ENCODE data around the gene PADI2. TPM values are rescaled to one million over a fixed set of nuclear protein-coding genes. Genes with fewer than 3 reads are reported as not detected.

The PADI2 gene
- total RNA-seq, 1 experiment from 2014 or later, result 14.0 TPM

DNA sequence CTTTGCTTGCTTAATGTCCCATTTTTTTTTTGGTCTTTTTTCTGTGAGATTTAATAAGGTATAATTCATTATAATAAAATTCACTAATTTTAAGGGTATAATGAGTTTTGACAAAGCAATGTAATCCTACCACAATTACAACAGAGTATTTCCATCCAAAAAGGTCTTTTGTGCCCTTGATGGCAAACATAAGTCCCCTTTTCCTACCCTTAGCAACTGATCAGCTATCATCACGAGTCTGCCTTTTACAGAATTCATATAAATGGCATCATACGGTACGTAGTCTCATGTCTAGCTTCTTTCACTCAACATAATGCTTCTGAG lies 73.0 kb downstream of the PADI2 start:
- POLR2A ChIA-PET (ENCODE audit: unreplicated experiment), result no interaction called here
- BruUV-seq (replicated peaks), result no TSS peak

DNA sequence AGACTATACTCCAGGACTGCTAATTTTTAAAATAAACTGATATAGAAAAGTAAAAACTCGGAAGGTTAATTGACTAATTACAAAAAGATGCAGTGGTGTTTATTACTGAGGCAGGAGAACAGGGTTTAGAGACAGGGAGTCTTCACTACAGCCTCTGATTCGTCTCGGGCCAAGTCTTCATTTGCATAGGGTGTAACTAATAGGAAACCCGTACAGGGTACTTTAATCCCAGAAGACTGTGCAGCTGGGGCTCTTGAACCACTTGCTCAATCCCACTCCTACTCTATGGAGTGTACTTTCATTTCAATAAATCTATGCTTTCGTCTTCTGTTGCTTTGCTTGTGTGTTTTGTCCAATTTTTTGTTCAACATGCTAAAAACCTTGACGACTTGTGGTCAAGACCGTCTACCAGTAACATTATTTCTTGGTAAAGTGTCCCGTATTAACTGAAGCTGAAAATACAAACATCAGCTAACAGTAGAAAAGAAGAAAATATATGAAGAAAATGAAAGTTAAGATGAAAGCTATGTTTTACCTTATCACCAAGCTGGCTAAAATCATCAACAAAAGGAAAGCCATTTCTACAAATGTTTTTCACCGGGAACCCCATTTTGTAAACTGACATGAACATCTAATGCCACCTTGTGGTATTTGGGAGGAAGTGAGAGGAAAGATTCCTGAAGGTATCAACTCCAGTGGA lies 73.5 kb downstream of the PADI2 start:
- Histone ChIP-seq H3F3A (ENCODE audit: insufficient read depth, low read depth) (peaks cover 5% of the 10 kb centered on the region; the same call in 1 of the 2 replicates), H4K20me1 (ENCODE audit: insufficient read depth) (0 out of 2 replicates have a peak, but pooled peaks cover 3% of the 10 kb centered on the region), H3K36me3 (ENCODE audit: low read depth) (peaks cover 2% of the 10 kb centered on the region; the same call in 1 of the 2 replicates), H2AFZ (no peak overlapping the region), H3K27me3 (ENCODE audit: insufficient read depth, low read depth) (no peaks in the 10 kb centered on the region), H3K4me2 (no peak overlapping the region), H3K9me3 (ENCODE audit: insufficient read depth, low read depth) (no peaks in the 10 kb centered on the region), H3K4me1 (replicated peaks; ENCODE audit: insufficient read depth) (no peaks in the 10 kb centered on the region), H3K4me3 (no peak overlapping the region), H3K27ac (no peak overlapping the region), H3K79me2 (ENCODE audit: low read depth) (peaks cover 22% of the 10 kb centered on the region), H3K9me2 (ENCODE audit: insufficient read depth) (no peaks in the 10 kb centered on the region)
- CTCF ChIA-PET, result interaction anchor here (0.6 to 1.4 kb wide), 4 partner anchors 61 to 104 kb away, joined by 3 to 13 read pairs (median 6); no protein-coding TSS in a partner anchor
- POLR2A ChIA-PET (ENCODE audit: unreplicated experiment), result no interaction called here
- BruUV-seq (replicated peaks), result no TSS peak
- intact Hi-C loops (cut with micrococcal nuclease; ENCODE audit: unreplicated experiment), result loop anchor here (1.0 to 5.0 kb wide), 3 partner anchors 94 to 425 kb away; no protein-coding TSS in a partner anchor
- DNase-seq, result peak in 1 of 2 experiments; percentile 38
- TF ChIP-seq, protein P1, sequence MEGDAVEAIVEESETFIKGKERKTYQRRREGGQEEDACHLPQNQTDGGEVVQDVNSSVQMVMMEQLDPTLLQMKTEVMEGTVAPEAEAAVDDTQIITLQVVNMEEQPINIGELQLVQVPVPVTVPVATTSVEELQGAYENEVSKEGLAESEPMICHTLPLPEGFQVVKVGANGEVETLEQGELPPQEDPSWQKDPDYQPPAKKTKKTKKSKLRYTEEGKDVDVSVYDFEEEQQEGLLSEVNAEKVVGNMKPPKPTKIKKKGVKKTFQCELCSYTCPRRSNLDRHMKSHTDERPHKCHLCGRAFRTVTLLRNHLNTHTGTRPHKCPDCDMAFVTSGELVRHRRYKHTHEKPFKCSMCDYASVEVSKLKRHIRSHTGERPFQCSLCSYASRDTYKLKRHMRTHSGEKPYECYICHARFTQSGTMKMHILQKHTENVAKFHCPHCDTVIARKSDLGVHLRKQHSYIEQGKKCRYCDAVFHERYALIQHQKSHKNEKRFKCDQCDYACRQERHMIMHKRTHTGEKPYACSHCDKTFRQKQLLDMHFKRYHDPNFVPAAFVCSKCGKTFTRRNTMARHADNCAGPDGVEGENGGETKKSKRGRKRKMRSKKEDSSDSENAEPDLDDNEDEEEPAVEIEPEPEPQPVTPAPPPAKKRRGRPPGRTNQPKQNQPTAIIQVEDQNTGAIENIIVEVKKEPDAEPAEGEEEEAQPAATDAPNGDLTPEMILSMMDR (conservative IDR thresholded peaks at IDR 0.05), result peak; percentile 75
- no peak for TF ChIP-seq EZH2 (IDR thresholded peaks at IDR 0.05; ENCODE audit: low read depth)

More for the DNA sequence above, 73.0 kb downstream of the PADI2 start:
- DNase-seq, result no peak
- Histone ChIP-seq H3K4me3 (no peak overlapping the region), H3F3A (ENCODE audit: insufficient read depth, low read depth) (peaks cover 5% of the 10 kb centered on the region; the same call in 1 of the 2 replicates), H3K27me3 (ENCODE audit: insufficient read depth, low read depth) (no peaks in the 10 kb centered on the region), H3K9me2 (ENCODE audit: insufficient read depth) (no peaks in the 10 kb centered on the region), H4K20me1 (ENCODE audit: insufficient read depth) (0 out of 2 replicates have a peak, but pooled peaks cover 3% of the 10 kb centered on the region), H3K27ac (no peak overlapping the region), H3K79me2 (ENCODE audit: low read depth) (peaks cover 27% of the 10 kb centered on the region), H3K4me2 (no peak overlapping the region), H3K4me1 (replicated peaks; ENCODE audit: insufficient read depth) (no peaks in the 10 kb centered on the region), H3K36me3 (ENCODE audit: low read depth) (peaks cover 7% of the 10 kb centered on the region; the same call in 1 of the 2 replicates), H3K9me3 (ENCODE audit: insufficient read depth, low read depth) (no peaks in the 10 kb centered on the region), H2AFZ (no peak overlapping the region)
- CTCF ChIA-PET, result interaction anchor here (0.6 to 1.4 kb wide), 4 partner anchors 61 to 105 kb away, joined by 3 to 13 read pairs (median 6); no protein-coding TSS in a partner anchor
- intact Hi-C loops (cut with micrococcal nuclease; ENCODE audit: unreplicated experiment), result loop anchor here (1.0 to 5.0 kb wide), 3 partner anchors 95 to 425 kb away; no protein-coding TSS in a partner anchor
- TF ChIP-seq, protein P1 (conservative IDR thresholded peaks at IDR 0.05), result no peak
- TF ChIP-seq EZH2 (IDR thresholded peaks at IDR 0.05; ENCODE audit: low read depth), result no peak

DNA sequence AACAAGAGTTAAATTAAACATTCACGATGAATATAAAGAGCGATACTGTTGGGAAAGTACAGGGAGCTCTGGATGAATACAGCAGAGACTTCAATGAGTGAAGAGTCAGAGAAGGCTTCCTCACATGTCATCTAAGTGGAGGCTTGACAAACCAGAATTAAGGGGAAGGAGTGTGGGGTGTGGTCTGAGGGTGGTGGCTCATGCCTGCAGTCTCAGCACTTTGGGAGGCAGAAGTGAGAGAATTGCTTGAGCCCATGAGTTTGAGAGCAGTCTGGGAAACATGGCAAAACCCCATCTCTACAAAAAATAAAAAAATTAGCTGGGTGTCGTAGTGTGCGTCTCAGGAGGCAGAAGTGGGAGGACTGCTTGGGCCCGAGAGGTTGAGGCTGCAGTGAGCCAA lies 74.1 kb downstream of the PADI2 start:
- TF ChIP-seq EZH2 (IDR thresholded peaks at IDR 0.05; ENCODE audit: low read depth), result no peak
- H3F3A ChIP-seq (ENCODE audit: insufficient read depth, low read depth), result peaks cover 5% of the 10 kb centered on the region; the same call in 1 of the 2 replicates
- no peaks in the 10 kb centered on the region for H3K9me3 ChIP-seq (ENCODE audit: insufficient read depth, low read depth)
- intact Hi-C loops (cut with micrococcal nuclease; ENCODE audit: unreplicated experiment), result loop anchor here (5.0 kb wide), 1 partner anchor 133 kb away; no protein-coding TSS in a partner anchor
- CTCF ChIA-PET, result no interaction called here
- peaks cover 18% of the 10 kb centered on the region for H3K79me2 ChIP-seq (ENCODE audit: low read depth)
- H3K9me2 ChIP-seq (ENCODE audit: insufficient read depth), result no peaks in the 10 kb centered on the region
- H3K4me3 ChIP-seq, result no peak overlapping the region
- DNase-seq, result no peak
- POLR2A ChIA-PET (ENCODE audit: unreplicated experiment), result no interaction called here
- no TSS peak for BruUV-seq (replicated peaks)
- H3K4me1 ChIP-seq (replicated peaks; ENCODE audit: insufficient read depth), result no peaks in the 10 kb centered on the region
- no peak overlapping the region for H3K4me2 ChIP-seq
- H3K27ac ChIP-seq, result no peak overlapping the region
- H3K27me3 ChIP-seq (ENCODE audit: insufficient read depth, low read depth), result no peaks in the 10 kb centered on the region
- H4K20me1 ChIP-seq (ENCODE audit: insufficient read depth), result 0 out of 2 replicates have a peak, but pooled peaks cover 3% of the 10 kb centered on the region
- H2AFZ ChIP-seq, result no peak overlapping the region
- no peaks in the 10 kb centered on the region; the same call in 1 of the 2 replicates for H3K36me3 ChIP-seq (ENCODE audit: low read depth)

All from PC-9 (cell line).